ENCODE data around the gene SDK1.
"Not testable (repeated sequence)": the region's sequence is repeated elsewhere in the genome, so short reads cannot be mapped to it uniquely, and the experiment has no call there.

The SDK1 gene

GRCh38 chr7:3683546-3684539 is 382.8 kb downstream of the SDK1 start:
- DNase-seq, result no peak

- no peak for DNase-seq
Observed at GRCh38 chr7:3688071-3688470, 387.0 kb downstream of the SDK1 start.

GRCh38 chr7:3688842-3689241 is 387.8 kb downstream of the SDK1 start:
- no peak for DNase-seq

GRCh38 chr7:3691478-3692158 is 390.6 kb downstream of the SDK1 start:
- DNase-seq, result no peak

GRCh38 chr7:3695602-3696001 is 394.6 kb downstream of the SDK1 start:
- DNase-seq, result no peak

GRCh38 chr7:3696113-3696512 is 395.1 kb downstream of the SDK1 start:
- no peak for DNase-seq

GRCh38 chr7:3697472-3697871 is 396.4 kb downstream of the SDK1 start:
- DNase-seq, result no peak

GRCh38 chr7:3705258-3705657 is 404.2 kb downstream of the SDK1 start:
- no peak for DNase-seq

- DNase-seq, result not testable (repeated sequence)
Observed at GRCh38 chr7:3706091-3706490, 405.0 kb downstream of the SDK1 start.

- no peak for DNase-seq
Observed at GRCh38 chr7:3710122-3710521, 409.1 kb downstream of the SDK1 start.

GRCh38 chr7:3710531-3710930 is 409.5 kb downstream of the SDK1 start:
- DNase-seq, result no peak

GRCh38 chr7:3712841-3713240 is 411.8 kb downstream of the SDK1 start:
- no peak for DNase-seq

- DNase-seq, result no peak
Observed at GRCh38 chr7:3721422-3721821, 420.4 kb downstream of the SDK1 start.

- peak; percentile 1 for DNase-seq
Observed at GRCh38 chr7:3722396-3722922, 421.4 kb downstream of the SDK1 start.

- DNase-seq, result no peak
Observed at GRCh38 chr7:3725155-3726059, 424.4 kb downstream of the SDK1 start.

GRCh38 chr7:3730276-3730675 is 429.2 kb downstream of the SDK1 start:
- DNase-seq, result no peak

- DNase-seq, result no peak
Observed at GRCh38 chr7:3732395-3733005, 431.4 kb downstream of the SDK1 start.

- no peak for DNase-seq
Observed at GRCh38 chr7:3733541-3734140, 432.6 kb downstream of the SDK1 start.

GRCh38 chr7:3738964-3739363 is 437.9 kb downstream of the SDK1 start:
- DNase-seq, result no peak

- no peak for DNase-seq
Observed at GRCh38 chr7:3739983-3740382, 438.9 kb downstream of the SDK1 start.

GRCh38 chr7:3747467-3747866 is 446.4 kb downstream of the SDK1 start:
- no peak for DNase-seq

- DNase-seq, result no peak
Observed at GRCh38 chr7:3748389-3748788, 447.3 kb downstream of the SDK1 start.
